Urinary bladder (tissue), 4 donors: Measurements from ENCODE around the gene RBM22. TPM values are rescaled to one million over a fixed set of nuclear protein-coding genes. Genes with fewer than 3 reads are reported as not detected.

Source experiments
- DNase-seq: peaks from one replicate; pipeline ENCODE4 v3.0.0-alpha.2; 2015; ENCODE audit errors: extremely low spot score
- H3K27ac ChIP-seq: one replicate; pipeline ENCODE4 v1.5.1; 2013; ENCODE audit warnings: low read depth, mild to moderate bottlenecking, moderate library complexity
- H3K36me3 ChIP-seq: one replicate; pipeline ENCODE4 v1.6.1; 2013; ENCODE audit warnings: mild to moderate bottlenecking, moderate library complexity; ENCODE audit not compliant: insufficient read depth
- H3K4me1 ChIP-seq: one replicate; pipeline ENCODE4 v1.6.1; 2013; ENCODE audit warnings: mild to moderate bottlenecking, moderate library complexity; ENCODE audit not compliant: insufficient read depth
- H3K4me3 ChIP-seq: one replicate; pipeline ENCODE4 v1.5.1; 2013; ENCODE audit warnings: low read depth, low read length
- WGBS: extraction: QIAGEN DNeasy Blood & Tissue Kit; methylation state at CpG from one replicate; pipeline ENCODE4 v1.1.7; 2013; 5-methylcytosine and 5-hydroxymethylcytosine counted together
- polyA plus RNA-seq: library from polyadenylated mRNA; stranded (reverse); fragments of 200-250 nt; gene quantifications from one replicate; pipeline ENCODE4 v1.2.3, GENCODE V29; 2013
- total RNA-seq: library from RNA; depleted of rRNA; stranded (reverse); fragments of >200 nt; gene quantifications from one replicate; pipeline ENCODE4 v1.2.3, GENCODE V29; 2014
- donor health status: healthy with polysubstance abuse.
- donor health status: healthy.

Gene RBM22
- total and polyA plus RNA-seq, 2 donors = 28.3 to 31.1 TPM

- Histone ChIP-seq H3K4me1 (no peaks in the 10 kb centered on the region), H3K36me3 (no peaks in the 10 kb centered on the region), H3K4me3 (no peak overlapping the region), H3K27ac (no peak overlapping the region)
- no peak for DNase-seq
- WGBS = 65% methylated on average over 5 of the region's 5 CpGs
These were observed 47.6 kb downstream of the RBM22 start for GRCh38 chr5:150653145-150653761.

- H3K4me1 ChIP-seq = no peaks in the 10 kb centered on the region
These were observed 48.8 kb downstream of the RBM22 start for GRCh38 chr5:150651924-150652671.

GRCh38 chr5:150651382-150651781, 49.5 kb downstream of the RBM22 start:
- Histone ChIP-seq H3K4me3 (no peak overlapping the region), H3K27ac (no peak overlapping the region), H3K36me3 (no peaks in the 10 kb centered on the region), H3K4me1 (no peaks in the 10 kb centered on the region)
- WGBS = 85% methylated on average over 1 of the region's 1 CpG
- no peak for DNase-seq

More at GRCh38 chr5:150651924-150652671, 48.8 kb downstream of the RBM22 start:
- 78% methylated on average over 13 of the region's 13 CpGs for WGBS
- Histone ChIP-seq H3K4me3 (no peak overlapping the region), H3K27ac (no peak overlapping the region), H3K36me3 (no peaks in the 10 kb centered on the region)
- no peak for DNase-seq

GRCh38 chr5:150650021-150651006, 50.5 kb downstream of the RBM22 start:
- Histone ChIP-seq H3K36me3 (no peaks in the 10 kb centered on the region), H3K27ac (no peak overlapping the region), H3K4me3 (no peak overlapping the region), H3K4me1 (no peaks in the 10 kb centered on the region)
- DNase-seq = no peak
- 90% methylated on average over 38 of the region's 38 CpGs for WGBS

- Histone ChIP-seq H3K27ac (no peak overlapping the region), H3K36me3 (no peaks in the 10 kb centered on the region), H3K4me1 (no peaks in the 10 kb centered on the region), H3K4me3 (no peak overlapping the region)
- DNase-seq = no peak
- 93% methylated on average over 46 of the region's 46 CpGs for WGBS
These were observed 51.5 kb downstream of the RBM22 start for GRCh38 chr5:150649108-150650020.

GRCh38 chr5:150648294-150649107, 52.4 kb downstream of the RBM22 start:
- no peaks in the 10 kb centered on the region for H3K36me3 ChIP-seq
- H3K27ac ChIP-seq = no peak overlapping the region
- no peak overlapping the region for H3K4me3 ChIP-seq

GRCh38 chr5:150647275-150648251, 53.3 kb downstream of the RBM22 start:
- no peak for DNase-seq
- 41% methylated on average over 25 of the region's 25 CpGs for WGBS
- Histone ChIP-seq H3K27ac (peak overlapping the region; percentile 28), H3K4me3 (no peak overlapping the region), H3K36me3 (no peaks in the 10 kb centered on the region), H3K4me1 (no peaks in the 10 kb centered on the region)

More at GRCh38 chr5:150648294-150649107, 52.4 kb downstream of the RBM22 start:
- H3K4me1 ChIP-seq = no peaks in the 10 kb centered on the region
- DNase-seq = no peak
- 94% methylated on average over 16 of the region's 16 CpGs for WGBS

- 50% methylated on average over 4 of the region's 4 CpGs for WGBS
- no peaks in the 10 kb centered on the region for H3K36me3 ChIP-seq
- no peak for DNase-seq
- H3K27ac ChIP-seq = no peak overlapping the region
- H3K4me3 ChIP-seq = no peak overlapping the region
- peaks cover 5% of the 10 kb centered on the region for H3K4me1 ChIP-seq
These were observed 55.7 kb downstream of the RBM22 start for GRCh38 chr5:150645070-150645700.

GRCh38 chr5:150644514-150644913, 56.3 kb downstream of the RBM22 start:
- H3K27ac ChIP-seq = no peak overlapping the region
- no peak for DNase-seq
- peaks cover 5% of the 10 kb centered on the region for H3K4me1 ChIP-seq
- H3K36me3 ChIP-seq = no peaks in the 10 kb centered on the region
- WGBS = 54% methylated on average over 2 of the region's 2 CpGs
- no peak overlapping the region for H3K4me3 ChIP-seq

- no peak overlapping the region for H3K4me3 ChIP-seq
- 85% methylated on average over 5 of the region's 5 CpGs for WGBS
- no peaks in the 10 kb centered on the region for H3K36me3 ChIP-seq
- no peak overlapping the region for H3K27ac ChIP-seq
- DNase-seq = no peak
- peaks cover 5% of the 10 kb centered on the region for H3K4me1 ChIP-seq
These were observed 56.8 kb downstream of the RBM22 start for GRCh38 chr5:150644058-150644457.
